ENCODE data around the gene TEPSIN. TPM values are rescaled to one million over a fixed set of nuclear protein-coding genes. Genes with fewer than 3 reads are reported as not detected.
A peak's percentile ranks its signal among the peaks of the same experiment; 100 is the strongest.

TEPSIN gene
- total RNA-seq, 1 donor from 2014 or later, result 33.9 TPM

DNA sequence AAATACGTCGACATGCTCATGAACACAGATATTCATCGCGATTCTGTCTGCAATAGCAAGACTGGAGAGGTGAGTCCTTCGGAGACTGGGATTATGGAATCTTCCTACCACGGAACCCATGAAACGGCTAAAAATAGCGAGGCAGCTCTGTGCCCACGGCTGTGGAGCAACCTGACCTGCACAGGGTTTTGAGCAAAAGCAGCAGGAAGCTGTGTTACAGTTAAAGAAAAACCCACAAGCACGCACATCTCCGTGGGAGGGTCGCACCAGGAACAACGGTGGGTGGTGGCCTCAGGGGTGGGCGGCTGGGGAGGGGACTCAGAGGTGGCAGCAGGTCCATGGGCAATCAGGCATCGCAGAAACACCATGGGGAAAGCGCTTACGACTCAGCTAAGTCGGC, 31.4 kb upstream of the TEPSIN start:
- DNase-seq (ENCODE audit: low spot score) (no peak), ATAC-seq (no peak)

DNA sequence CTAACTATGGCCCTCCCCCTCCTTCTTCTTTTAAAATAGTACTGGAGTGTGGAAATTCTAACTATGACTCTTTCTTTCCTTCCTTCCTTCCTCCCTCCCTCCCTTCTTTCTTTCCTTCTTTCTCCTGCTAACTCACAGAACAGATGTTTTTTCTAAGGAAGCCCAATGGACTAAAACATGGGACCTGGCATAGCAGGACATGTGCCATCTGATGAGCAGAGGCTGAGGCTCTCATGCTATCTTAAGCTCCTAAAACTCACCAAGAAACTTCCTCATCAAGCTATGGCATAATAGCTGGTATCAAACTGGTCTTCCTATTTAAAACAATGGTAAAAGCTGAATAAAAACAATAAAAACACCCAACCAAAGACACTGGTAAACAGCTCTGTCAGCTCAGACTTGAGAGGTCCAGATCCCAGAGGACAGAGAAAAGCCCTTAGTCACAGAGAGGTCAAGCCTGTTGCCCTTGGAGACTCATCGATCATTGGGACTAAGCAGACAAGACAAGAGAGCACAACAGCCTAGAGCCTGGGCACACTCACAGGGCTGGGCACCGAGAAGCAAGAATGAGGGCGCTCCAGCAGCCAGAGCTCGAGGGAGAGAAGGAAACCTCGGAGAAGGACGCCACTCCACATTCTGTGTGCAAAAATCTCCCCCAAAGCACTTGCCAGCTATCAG, 28.7 kb upstream of the TEPSIN start:
- no peak for ATAC-seq
- DNase-seq (ENCODE audit: low spot score), result no peak

GRCh38 chr17:81265576-81265975, 26.7 kb upstream of the TEPSIN start:
- no peak for DNase-seq (ENCODE audit: low spot score)
- ATAC-seq, result no peak

DNA sequence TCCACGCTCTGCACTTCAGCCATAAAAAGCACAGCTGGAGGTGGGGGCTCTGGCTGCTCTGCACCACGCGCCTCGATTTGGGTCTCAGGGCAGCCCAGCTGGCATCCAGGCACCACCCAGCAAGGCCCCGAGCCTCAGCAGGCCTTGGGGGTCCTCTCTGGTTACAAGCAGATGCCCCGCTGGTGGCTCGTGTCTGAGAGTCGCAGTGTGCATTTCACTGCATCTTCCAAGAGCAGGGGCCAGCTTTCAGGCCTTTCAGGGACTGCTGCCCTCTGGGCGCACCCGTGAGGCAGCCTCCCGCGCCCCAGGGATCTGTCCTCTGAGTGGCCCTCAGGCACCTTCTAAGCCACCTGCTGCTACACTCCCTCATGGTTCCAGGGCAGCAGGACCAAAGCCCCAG, 25.8 kb upstream of the TEPSIN start:
- DNase-seq (ENCODE audit: low spot score), result no peak

DNA sequence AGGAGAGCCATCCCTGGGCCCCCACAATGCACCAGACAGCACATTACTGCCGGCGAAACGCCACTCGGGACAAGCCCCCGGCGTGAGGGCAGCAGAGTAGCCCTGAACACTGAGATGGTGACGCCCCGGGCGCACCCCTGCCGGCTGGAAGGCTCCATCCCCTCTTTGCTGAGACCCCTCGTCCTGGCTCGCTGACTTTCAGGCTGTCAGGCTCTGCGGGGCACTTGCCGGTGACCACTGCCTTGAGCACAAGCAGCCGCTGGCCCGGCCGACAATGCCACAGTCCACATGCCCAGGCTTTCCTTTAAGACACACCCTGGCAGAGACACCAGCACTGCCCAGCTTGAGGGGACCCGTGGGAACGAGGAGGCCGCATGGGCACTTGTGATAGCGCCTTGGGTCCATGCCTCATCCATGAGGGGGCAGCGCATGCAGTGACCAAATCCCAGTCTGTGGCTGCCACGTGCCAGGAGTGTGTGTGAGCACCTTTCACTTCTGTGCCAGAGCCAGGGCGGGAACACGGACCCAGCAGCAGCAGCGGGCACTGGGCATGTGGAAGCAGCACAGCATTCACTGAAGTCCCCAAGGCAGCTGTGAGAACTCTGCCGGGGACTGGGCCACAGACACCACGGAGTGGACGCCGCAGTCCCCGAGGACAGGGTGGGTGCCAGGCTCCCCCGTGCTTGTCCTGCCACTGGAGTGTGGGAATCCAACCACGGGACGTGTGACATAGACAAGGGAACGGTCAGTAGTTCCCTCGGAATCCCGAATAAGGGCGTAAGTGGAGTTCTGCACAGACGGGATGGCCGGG, 24.7 kb upstream of the TEPSIN start:
- no peak for DNase-seq (ENCODE audit: low spot score)
- ATAC-seq, result no peak

More for the DNA sequence above, 25.8 kb upstream of the TEPSIN start:
- no peak for ATAC-seq

GRCh38 chr17:81261582-81262336, 22.9 kb upstream of the TEPSIN start:
- DNase-seq (ENCODE audit: low spot score), result no peak

DNA sequence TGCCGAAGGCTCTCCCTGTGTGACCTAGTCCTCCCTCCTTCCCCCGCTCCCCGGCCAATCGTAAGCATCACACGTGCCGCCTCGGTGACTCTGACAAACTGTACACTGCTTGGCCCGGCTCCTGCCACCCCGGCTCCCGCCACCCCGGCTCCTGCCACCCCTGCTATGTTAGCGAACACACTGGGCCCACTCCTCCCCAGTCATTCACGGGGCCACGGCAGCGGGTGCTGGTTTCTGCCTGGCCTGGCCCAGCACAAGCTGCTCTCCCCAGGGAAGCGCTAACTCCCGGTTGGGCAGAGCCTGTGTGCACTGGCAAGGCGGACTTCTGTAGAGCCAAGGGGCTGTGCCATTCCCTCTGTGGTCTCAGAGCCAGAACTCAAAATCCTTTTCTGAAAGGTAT, 22.2 kb upstream of the TEPSIN start:
- no peak for ATAC-seq
- DNase-seq (ENCODE audit: low spot score), result no peak

More at GRCh38 chr17:81261582-81262336, 22.9 kb upstream of the TEPSIN start:
- ATAC-seq, result no peak

- ATAC-seq (peak; percentile 24), DNase-seq (ENCODE audit: low spot score) (no peak)
These were observed 21.8 kb upstream of the TEPSIN start for GRCh38 chr17:81260641-81261040.

GRCh38 chr17:81260171-81260570, 21.3 kb upstream of the TEPSIN start:
- ATAC-seq (no peak), DNase-seq (ENCODE audit: low spot score) (no peak)

GRCh38 chr17:81259058-81259605, 20.3 kb upstream of the TEPSIN start:
- ATAC-seq (no peak), DNase-seq (ENCODE audit: low spot score) (no peak)

GRCh38 chr17:81258292-81258691, 19.4 kb upstream of the TEPSIN start:
- ATAC-seq, result no peak
- DNase-seq (ENCODE audit: low spot score), result no peak

DNA sequence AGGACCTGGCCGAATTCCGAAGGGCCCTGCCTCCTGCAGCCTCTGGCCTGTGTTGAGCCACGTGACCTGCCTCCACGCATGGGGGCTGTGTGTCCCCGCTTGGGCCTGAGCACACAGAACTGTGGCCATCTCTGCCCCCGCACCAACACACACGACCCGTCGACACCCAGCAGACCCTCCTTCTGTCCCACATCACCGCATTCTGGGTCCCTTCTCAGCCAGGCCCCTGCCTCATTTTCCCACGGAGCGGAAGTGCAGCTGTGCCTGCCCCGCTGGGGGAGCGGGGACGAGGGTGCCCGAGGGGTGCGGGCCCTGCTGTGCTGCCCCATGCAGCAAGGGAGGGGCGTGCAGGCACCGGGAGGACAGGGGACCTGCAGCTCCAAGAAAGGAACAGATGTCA, 18.7 kb upstream of the TEPSIN start:
- ATAC-seq (no peak), DNase-seq (ENCODE audit: low spot score) (no peak)

DNA sequence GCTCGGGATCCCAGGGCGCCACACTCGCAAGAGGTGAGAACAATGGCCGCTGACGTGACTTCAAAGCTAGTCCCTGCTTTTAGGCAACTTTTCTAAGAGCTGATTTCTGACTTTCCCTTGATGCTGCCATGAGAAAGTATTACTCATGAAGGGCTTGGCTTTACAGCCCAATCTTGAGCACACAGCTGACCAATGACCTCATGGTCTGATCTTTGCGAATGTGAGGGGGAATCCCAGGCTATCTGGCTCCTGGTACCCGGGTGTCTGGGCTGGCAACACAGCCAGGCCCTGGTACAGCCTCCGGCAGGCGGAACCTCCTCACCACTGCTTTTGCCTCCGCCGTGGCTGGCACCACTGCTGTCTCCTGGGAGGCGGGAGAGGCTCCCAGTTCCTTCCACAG, 17.8 kb upstream of the TEPSIN start:
- no peak for DNase-seq (ENCODE audit: low spot score)
- no peak for ATAC-seq

GRCh38 chr17:81254955-81255717, 16.3 kb upstream of the TEPSIN start:
- DNase-seq (ENCODE audit: low spot score) (peak; percentile 84), ATAC-seq (peak; percentile 79)

DNA sequence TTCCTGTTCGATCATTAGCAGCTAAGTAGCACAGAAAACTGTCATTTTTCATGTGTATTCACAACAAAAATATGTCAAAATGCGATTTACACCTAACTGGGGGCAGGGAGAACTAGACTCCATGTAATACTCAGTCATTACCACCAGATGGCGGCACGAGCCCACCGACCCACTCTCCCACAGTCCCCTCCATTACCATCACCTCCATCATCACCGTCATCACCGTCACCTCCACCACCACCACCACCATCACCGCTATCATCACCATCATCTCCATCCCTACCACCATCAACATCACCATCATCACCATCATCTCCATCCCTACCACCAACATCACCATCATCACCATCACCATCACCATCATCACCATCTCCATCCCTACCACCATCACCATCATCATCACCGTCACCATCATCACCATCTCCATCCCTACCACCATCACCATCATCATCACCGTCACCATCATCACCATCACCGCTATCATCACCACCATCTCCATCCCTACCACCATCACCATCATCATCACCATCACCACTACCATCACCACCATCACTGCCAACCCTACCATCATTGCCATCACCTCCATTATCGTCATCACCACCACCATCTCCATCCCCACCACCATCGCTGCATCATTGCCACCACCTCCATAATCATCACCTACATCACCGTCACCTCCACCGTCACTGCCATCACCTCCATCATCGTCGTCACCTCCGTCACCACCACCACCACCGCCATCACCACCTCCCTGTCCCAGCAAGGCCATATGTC, 14.7 kb upstream of the TEPSIN start:
- DNase-seq (ENCODE audit: low spot score), result no peak
- peak; percentile 48 for ATAC-seq

GRCh38 chr17:81252987-81253329, 14.1 kb upstream of the TEPSIN start:
- ATAC-seq (no peak), DNase-seq (ENCODE audit: low spot score) (no peak)

- ATAC-seq (no peak), DNase-seq (ENCODE audit: low spot score) (no peak)
These were observed 13.6 kb upstream of the TEPSIN start for GRCh38 chr17:81252326-81252986.

GRCh38 chr17:81251709-81252301, 12.9 kb upstream of the TEPSIN start:
- DNase-seq (ENCODE audit: low spot score), result no peak
- ATAC-seq, result no peak

GRCh38 chr17:81251094-81251708, 12.3 kb upstream of the TEPSIN start:
- DNase-seq (ENCODE audit: low spot score) (no peak), ATAC-seq (no peak)

Data from left lobe of liver (tissue), 2 donors.